HepG2 (cell line): ENCODE data around the gene APOL4. TPM values are rescaled to one million over a fixed set of nuclear protein-coding genes. Genes with fewer than 3 reads are reported as not detected.

Experiments used
- ATAC-seq: fragments of 200-7000 bp; cut with Tn5 transposase; 3 replicates; pipeline ENCODE4 v1.9.1; 2020; ENCODE audit warnings: mild to moderate bottlenecking, moderate library complexity
- BruUV-seq: library from RNA; stranded (reverse); fragments of 400-500 nt; replicated peaks from 2 replicates; lab custom pipeline; 2021; lab: Mats Ljungman, UMichigan
- CTCF ChIA-PET: fragments of 300-600 bp; formaldehyde crosslinking; extraction: SDS; loops from one replicate; lab custom pipeline; 2021; ENCODE audit warnings: low total read pairs, inconsistent platforms, low intra/inter-chr PET ratio; lab: Yijun Ruan, JAX
- POLR2A ChIA-PET: fragments of 350-600 bp; sonication (Branson Sonifier 250); formaldehyde crosslinking; loops from one replicate; lab custom pipeline; 2020; ENCODE audit warnings: antibody characterized with exemption, inconsistent platforms; lab: Yijun Ruan, JAX
- DNase-seq: peaks from one replicate; pipeline ENCODE4 v3.0.0-alpha.2; 2015; ENCODE audit warnings: low spot score
- FAIRE-seq: peaks from 3 replicates; lab custom pipeline; 2011; peaks lifted over from hg19 to GRCh38; lab: Jason Lieb, UNC
- H2AFZ ChIP-seq: one replicate; pipeline ENCODE4 v1.6.1; 2011; ENCODE audit warnings: low read length, inconsistent platforms
- H3K27ac ChIP-seq: fragments of 300-600 bp; 3 replicates; pipeline ENCODE4 v1.8.0; 2011; ENCODE audit warnings: mixed run types, mild to moderate bottlenecking, mixed read lengths, low read length, inconsistent platforms; ENCODE audit not compliant: insufficient read depth; ENCODE audit errors: extremely low read length
- H3K27me3 ChIP-seq, 2 experiments: fragments of 200-600 bp in 1 of 2; 2 replicates in 1 of 2; 3 replicates in 1 of 2; pipeline versions ENCODE4 v1.6.0 to v1.8.0; 2011; ENCODE audit warnings: low read length in 2 of 2, mild to moderate bottlenecking in 2 of 2, moderate library complexity in 2 of 2, inconsistent platforms in 1 of 2; ENCODE audit not compliant: insufficient read depth in 2 of 2, control insufficient read depth in 1 of 2
- H3K36me3 ChIP-seq, 2 experiments: fragments of 200-600 bp in 1 of 2; replicated peaks in 1 of 2; 2 replicates in 1 of 2; 3 replicates in 1 of 2; pipeline versions ENCODE4 v1.5.1 to v1.8.0; 2011; ENCODE audit warnings: low read length in 2 of 2, inconsistent platforms in 1 of 2; ENCODE audit not compliant: insufficient read depth in 2 of 2, control insufficient read depth in 1 of 2
- H3K4me1 ChIP-seq: 2 replicates; pipeline ENCODE4 v1.5.1; 2012; ENCODE audit warnings: low read length, inconsistent platforms; ENCODE audit not compliant: insufficient read depth
- H3K4me2 ChIP-seq: 2 replicates; pipeline ENCODE4 v1.6.0; 2011; ENCODE audit warnings: low read depth, low read length, inconsistent platforms
- H3K4me3 ChIP-seq, 3 experiments: fragments of 200-600 bp in 1 of 3; sonication (generic), shearing (Covaris generic) in 1 of 3; replicated peaks in 1 of 3; 2 replicates each; pipeline ENCODE4 v1.5.1; 2011 to 2016; ENCODE audit warnings: low read length in 3 of 3, inconsistent platforms in 2 of 3, low read depth in 2 of 3, mild to moderate bottlenecking in 2 of 3, control low read depth in 1 of 3, mixed read lengths in 1 of 3; ENCODE audit not compliant: insufficient read depth in 1 of 3
- H3K79me2 ChIP-seq: one replicate; pipeline ENCODE4 v1.6.1; 2011; ENCODE audit warnings: low read length, inconsistent platforms; ENCODE audit not compliant: insufficient read depth
- H3K9ac ChIP-seq: 2 replicates; pipeline ENCODE4 v1.6.0; 2011; ENCODE audit warnings: mild to moderate bottlenecking, low read depth, low read length, inconsistent platforms; ENCODE audit not compliant: insufficient read depth
- H3K9me3 ChIP-seq: 2 replicates; pipeline ENCODE4 v1.5.1; 2012; ENCODE audit warnings: mild to moderate bottlenecking, low read length
- H4K20me1 ChIP-seq: 2 replicates; pipeline ENCODE4 v1.6.0; 2011; ENCODE audit warnings: inconsistent platforms, mild to moderate bottlenecking, low read length, moderate library complexity; ENCODE audit not compliant: insufficient read depth
- FOXM1 ChIP-seq: sonication (generic); formaldehyde crosslinking; IDR thresholded peaks from 2 replicates; pipeline ENCODE4 v1.5.0; 2020; ENCODE audit warnings: missing genetic modification reagents
- NFYC ChIP-seq: IDR thresholded peaks from 2 replicates; pipeline ENCODE4 v1.6.1; 2016; ENCODE audit warnings: missing genetic modification reagents, missing compliant biosample characterization
- REXO4 ChIP-seq: sonication (generic); formaldehyde crosslinking; IDR thresholded peaks from 2 replicates; pipeline ENCODE4 v1.8.0; 2022; ENCODE audit warnings: missing genetic modification reagents, mild to moderate bottlenecking, borderline replicate concordance
- SMARCE1 ChIP-seq: fragments of 450-650 bp; IDR thresholded peaks from 2 replicates; pipeline ENCODE4 v1.6.1; 2017; ENCODE audit warnings: borderline replicate concordance
- ZNF503 ChIP-seq: sonication (generic); formaldehyde crosslinking; IDR thresholded peaks from 2 replicates; pipeline ENCODE4 v1.4.0; 2020; ENCODE audit warnings: missing genetic modification reagents
- ZSCAN20 ChIP-seq: sonication (generic); formaldehyde crosslinking; IDR thresholded peaks from 2 replicates; pipeline ENCODE4 v1.4.0; 2020; ENCODE audit warnings: missing genetic modification reagents, mild to moderate bottlenecking, borderline replicate concordance
- WGBS: methylation state at CpG from one replicate; pipeline ENCODE4 v1.1.6; 2017; ENCODE audit warnings: low lambda C conversion rate; 5-methylcytosine and 5-hydroxymethylcytosine counted together
- in situ Hi-C: cut with HindIII; loops from 2 replicates; pipeline ENCODE4 v1.10.0; 2017; ENCODE audit warnings: low pct_unique_long_range_greater_than_20kb; ENCODE audit not compliant: extremely low pct_ligation_motif_present
- intact Hi-C: fragments of 100-400 bp; cut with micrococcal nuclease; formaldehyde crosslinking; loops from one replicate; pipeline ENCODE4 v1.10.0; 2022; ENCODE audit not compliant: unreplicated experiment
- polyA plus RNA-seq, 8 experiments: library from polyadenylated mRNA; depleted of rRNA in 3 of 8; stranded (reverse) in 7 of 8; unstranded in 1 of 8; fragments of >200 nt; fragmentation: Illumina TruSeq in 4 of 8; extraction: Trizol in 4 of 8; gene quantifications; 2 replicates each; pipeline versions ENCODE4 v1.2.1 to v1.2.3, GENCODE V29; 2011 to 2016; ENCODE audit warnings: low read depth in 4 of 8, missing spikeins in 1 of 8, mixed read lengths in 1 of 8; ENCODE audit not compliant: insufficient read depth in 1 of 8
- total RNA-seq, 5 experiments: library from RNA; depleted of rRNA; stranded (reverse); fragments of >200 nt; fragmentation: Illumina TruSeq; extraction: Trizol; gene quantifications; 2 replicates each; pipeline ENCODE4 v1.2.3, GENCODE V29; 2016; ENCODE audit warnings: low read depth in 1 of 5

Gene APOL4
- total and polyA plus RNA-seq, 2 of the 13 experiments (the other 11 are each of a cell fraction or from before 2014, with no cell fraction given), result 0.77 to 2.8 TPM

GRCh38 chr22:36151006-36151595 is 50.5 kb downstream of the APOL4 start:
- ChIA-PET CTCF (no interaction called here), POLR2A (no interaction called here)
- TF ChIP-seq FOXM1 (CRISPR knock-in tag) (no peak), SMARCE1 (no peak), NFYC (CRISPR knock-in tag) (no peak)
- Histone ChIP-seq H3K9me3 (peaks cover 8% of the 10 kb centered on the region; the same call in 1 of the 2 replicates), H3K4me3 (no peak overlapping the region), H3K36me3 (no peaks in the 10 kb centered on the region), H3K79me2 (no peaks in the 10 kb centered on the region), H2AFZ (no peak overlapping the region), H3K4me2 (no peak overlapping the region), H3K27ac (no peak overlapping the region), H3K27me3 (no peaks in the 10 kb centered on the region; a peak in 1 of 5 replicates), H3K9ac (no peak overlapping the region), H3K4me1 (peaks cover 55% of the 10 kb centered on the region), H4K20me1 (no peaks in the 10 kb centered on the region)
- intact Hi-C loops, result no loop called here
- ATAC-seq (no peak), DNase-seq (no peak), FAIRE-seq (no peak)
- no TSS peak for BruUV-seq
- 87% methylated on average over 3 of the region's 3 CpGs for WGBS
- in situ Hi-C loops, result no loop called here

GRCh38 chr22:36149441-36149840 is 52.2 kb downstream of the APOL4 start:
- Histone ChIP-seq H3K4me2 (no peak overlapping the region), H3K27ac (no peak overlapping the region), H2AFZ (no peak overlapping the region), H3K9me3 (peaks cover 8% of the 10 kb centered on the region; the same call in 1 of the 2 replicates), H3K9ac (no peak overlapping the region), H3K27me3 (no peaks in the 10 kb centered on the region), H3K36me3 (no peaks in the 10 kb centered on the region), H4K20me1 (no peaks in the 10 kb centered on the region), H3K79me2 (no peaks in the 10 kb centered on the region), H3K4me1 (peaks cover 38% of the 10 kb centered on the region), H3K4me3 (no peak overlapping the region)
- intact Hi-C loops, result no loop called here
- TF ChIP-seq ZNF503 (CRISPR knock-in tag) (no peak), REXO4 (CRISPR knock-in tag) (no peak), ZSCAN20 (CRISPR knock-in tag) (no peak)
- POLR2A ChIA-PET, result no interaction called here
- CTCF ChIA-PET, result no interaction called here
- in situ Hi-C loops, result loop anchor here (10.0 kb wide), 1 partner anchor 75 kb away; no protein-coding TSS in a partner anchor
- WGBS, result 59% methylated on average over 4 of the region's 4 CpGs
- BruUV-seq, result no TSS peak
- FAIRE-seq, result no peak
- ATAC-seq, result no peak
- no peak for DNase-seq
